ENCODE results near the gene SPRR1A.

The SPRR1A gene

GRCh38 chr1:152972196-152972886 lies 11.5 kb upstream of the SPRR1A start:
- no peak overlapping the region for H3K27ac ChIP-seq
- TF ChIP-seq CTCF (conservative IDR thresholded peaks at IDR 0.05) (no peak), ZFX (IDR thresholded peaks at IDR 0.05) (no peak)

GRCh38 chr1:152976688-152977087 lies 7.2 kb upstream of the SPRR1A start:
- H3K27ac ChIP-seq: no peak overlapping the region
- TF ChIP-seq CTCF (conservative IDR thresholded peaks at IDR 0.05) (no peak), ZFX (IDR thresholded peaks at IDR 0.05) (no peak)

- H3K27ac ChIP-seq: no peak overlapping the region
- TF ChIP-seq ZFX (IDR thresholded peaks at IDR 0.05): no peak
- no peak for TF ChIP-seq CTCF (conservative IDR thresholded peaks at IDR 0.05)
Measured at GRCh38 chr1:152977614-152978013, 6.3 kb upstream of the SPRR1A start.

GRCh38 chr1:152980676-152981075 lies 3.2 kb upstream of the SPRR1A start:
- no peak for TF ChIP-seq ZFX (IDR thresholded peaks at IDR 0.05)
- no peak for TF ChIP-seq CTCF (conservative IDR thresholded peaks at IDR 0.05)
- H3K27ac ChIP-seq: no peak overlapping the region

GRCh38 chr1:152981146-152981871 lies 2.6 kb upstream of the SPRR1A start:
- no peak overlapping the region for H3K27ac ChIP-seq
- no peak for TF ChIP-seq ZFX (IDR thresholded peaks at IDR 0.05)
- TF ChIP-seq CTCF (conservative IDR thresholded peaks at IDR 0.05): no peak

- H3K27ac ChIP-seq: no peak overlapping the region
Measured at GRCh38 chr1:152982076-152982475, 1.8 kb upstream of the SPRR1A start.

More at GRCh38 chr1:152982076-152982475, 1.8 kb upstream of the SPRR1A start:
- TF ChIP-seq CTCF (conservative IDR thresholded peaks at IDR 0.05): no peak
- no peak for TF ChIP-seq ZFX (IDR thresholded peaks at IDR 0.05)
